HG03558 (cell line): ENCODE data around the gene GRB10.
"Not testable (repeated sequence)": the region's sequence is repeated elsewhere in the genome, so short reads cannot be mapped to it uniquely, and the experiment has no call there.

ENCODE experiments used
- ATAC-seq: cut with Tn5 transposase; IDR thresholded peaks from one replicate; pipeline ENCODE4 v1.9.1; 2021; ENCODE audit warnings: moderate number of reproducible peaks; ENCODE audit not compliant: unreplicated experiment; ENCODE audit errors: extremely low read depth

Gene GRB10

DNA sequence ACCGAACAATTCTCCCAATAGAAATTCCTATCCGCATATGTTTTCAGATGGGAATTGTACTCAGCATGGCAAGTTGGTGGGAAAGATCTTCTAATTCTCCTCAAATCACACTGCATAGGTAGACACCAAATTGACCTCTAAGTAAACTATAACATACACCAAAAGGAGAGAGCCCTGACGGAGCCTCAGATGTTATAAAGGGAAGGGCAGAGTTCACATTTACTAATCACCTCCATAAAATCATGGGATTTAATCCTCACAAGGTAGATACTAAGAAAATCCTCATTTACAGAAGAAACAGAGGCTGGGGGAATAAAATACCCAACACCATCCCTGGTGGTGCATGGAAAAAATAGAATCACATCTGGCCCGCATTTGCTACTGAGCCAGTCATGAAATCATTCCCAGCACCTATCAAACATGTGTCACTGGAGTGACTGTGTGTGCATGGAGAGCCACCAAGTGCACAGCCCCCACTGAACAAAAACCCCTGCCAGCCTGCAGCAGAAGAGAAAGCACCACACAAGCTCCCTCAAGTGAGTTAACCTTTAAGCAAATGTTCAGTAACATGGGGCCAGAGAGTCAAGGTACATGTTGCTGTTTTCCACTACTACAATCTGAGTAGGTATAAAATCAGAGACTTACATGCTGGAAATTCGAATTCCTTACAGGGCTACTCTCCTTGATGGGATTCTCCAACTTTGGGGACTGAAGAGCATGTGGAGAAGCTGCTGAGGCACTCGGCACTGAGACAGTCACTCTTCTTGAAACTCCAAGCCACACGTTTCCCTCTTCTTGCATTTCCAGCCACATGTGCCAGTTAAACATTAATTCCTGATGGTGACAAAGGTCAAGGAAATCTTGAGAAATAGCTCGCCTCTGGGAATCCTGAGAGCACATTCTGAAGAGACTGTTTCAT is 217.8 kb downstream of the GRB10 start, which contains the start of gene DDC:
Gene DDC (minus strand): TSS at position 766 of the 919 bp plus-strand sequence. CDS start 21,320 bp downstream, outside the sequence.
- ATAC-seq, result no peak

DNA sequence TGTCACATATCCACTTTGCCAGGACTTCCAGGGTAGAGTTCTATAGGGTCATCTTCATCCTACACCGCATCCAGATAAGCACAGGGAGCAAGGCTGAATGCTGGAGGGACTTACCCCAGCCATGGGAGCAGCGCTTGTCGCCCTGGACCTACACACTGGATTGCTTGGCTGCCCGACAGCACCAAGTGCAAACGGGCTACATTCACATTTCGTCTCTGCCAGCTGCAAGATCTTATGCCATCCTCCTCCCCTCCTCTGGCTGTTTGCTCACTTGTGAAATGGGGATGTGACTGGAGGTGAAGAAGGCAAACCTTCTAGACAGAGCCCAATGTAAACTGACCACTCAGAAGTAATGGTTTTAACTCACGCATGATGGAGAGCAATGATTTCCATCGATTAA is 218.5 kb downstream of the GRB10 start:
- no peak for ATAC-seq

DNA sequence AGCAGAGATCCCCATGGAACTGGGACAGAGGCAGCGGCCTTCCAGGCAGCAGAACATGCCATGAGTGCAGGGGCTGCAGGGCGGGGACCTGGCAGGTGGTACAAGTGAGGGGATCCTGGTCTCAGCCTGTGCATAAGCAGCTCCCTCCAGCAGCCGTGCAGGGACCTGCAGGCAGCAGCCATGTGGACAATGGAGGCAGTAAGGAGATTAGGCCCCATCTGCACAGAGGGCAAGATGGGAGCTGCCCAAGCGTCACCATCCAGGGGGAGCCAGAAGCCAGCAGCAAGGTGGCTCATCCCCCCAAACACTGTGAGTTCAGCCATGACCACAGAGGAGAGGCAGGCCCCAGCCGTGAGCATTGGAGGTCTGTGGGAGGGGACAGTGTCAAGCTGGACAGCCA is 220.6 kb downstream of the GRB10 start:
- no peak for ATAC-seq

DNA sequence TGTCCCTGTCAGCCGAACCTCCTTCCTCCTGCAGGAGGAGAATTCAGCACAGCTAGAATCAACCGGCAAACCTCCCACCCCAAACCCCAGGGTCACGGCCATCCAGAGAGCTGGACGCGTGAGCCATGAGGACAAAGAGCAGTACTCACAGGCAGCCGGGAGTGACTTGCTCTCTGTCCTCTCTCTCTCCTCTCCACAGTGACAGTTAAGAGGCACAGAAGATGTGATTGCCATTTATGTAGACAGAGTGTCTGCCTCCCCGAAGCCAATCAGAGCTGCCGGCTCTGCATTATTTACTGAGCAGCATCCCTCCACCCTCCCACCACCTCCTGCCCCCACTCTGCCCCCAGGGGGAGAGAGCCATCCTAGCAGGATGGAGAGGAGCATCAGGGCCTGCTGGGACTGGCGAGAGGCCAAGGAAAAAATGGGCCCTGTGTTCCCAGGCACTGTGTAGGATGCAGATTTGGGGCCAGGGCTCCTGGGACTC is 221.8 kb downstream of the GRB10 start:
- no peak for ATAC-seq

DNA sequence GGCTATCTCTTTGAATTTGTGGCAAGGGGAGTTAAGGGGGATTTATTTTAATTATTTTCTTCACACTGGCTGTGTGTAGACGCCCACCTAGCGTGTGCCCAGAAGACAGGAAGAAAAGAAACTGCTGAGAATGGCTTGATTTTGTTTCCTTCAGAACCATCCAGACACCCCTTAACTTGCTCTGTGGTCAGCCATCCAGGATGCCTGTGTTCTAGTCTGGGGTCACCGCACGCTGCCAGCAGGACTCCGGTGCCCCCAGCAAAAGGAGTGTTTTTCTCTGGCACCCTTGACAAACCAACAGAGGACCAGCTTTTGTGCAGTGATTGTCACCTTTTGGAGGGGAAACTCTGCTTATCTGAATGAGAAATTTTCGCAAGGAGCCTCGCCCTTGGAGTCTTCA is 222.8 kb downstream of the GRB10 start:
- ATAC-seq, result no peak

DNA sequence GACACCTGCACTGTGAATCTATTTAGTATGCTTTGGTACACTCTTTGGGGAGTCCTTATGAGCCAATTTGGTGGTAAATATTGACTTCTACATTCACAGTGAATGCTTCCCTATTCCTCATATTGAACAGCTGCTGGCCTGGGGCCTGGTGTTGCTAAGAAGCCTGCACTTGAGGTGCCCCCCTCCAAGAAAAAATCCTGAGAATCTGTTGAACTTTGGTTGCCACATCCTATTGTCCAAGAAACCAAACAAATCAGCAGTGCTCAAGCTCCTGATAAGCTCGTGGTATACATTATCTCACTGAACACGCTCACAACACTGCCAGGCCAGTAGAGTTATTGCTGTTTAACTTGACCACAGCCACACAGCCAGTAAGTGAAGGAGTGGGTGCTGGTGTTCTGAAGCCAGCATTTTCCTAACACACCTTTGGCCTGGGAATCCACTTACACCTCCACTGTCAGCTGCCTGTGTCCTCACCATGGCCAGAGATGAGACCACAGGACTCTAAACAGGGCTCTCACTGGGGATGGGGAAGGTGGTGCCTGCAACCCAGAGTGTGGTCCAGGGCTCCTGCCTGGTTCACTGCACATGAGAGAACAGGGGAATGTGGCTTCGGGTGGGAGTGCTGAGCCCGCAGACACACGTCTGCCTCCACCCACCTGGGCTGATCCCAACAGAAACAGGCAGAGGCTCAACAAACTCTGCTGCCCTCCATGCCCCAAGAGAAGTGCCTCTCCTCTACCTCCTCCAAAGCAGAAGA is 224.2 kb downstream of the GRB10 start:
- ATAC-seq, result no peak

DNA sequence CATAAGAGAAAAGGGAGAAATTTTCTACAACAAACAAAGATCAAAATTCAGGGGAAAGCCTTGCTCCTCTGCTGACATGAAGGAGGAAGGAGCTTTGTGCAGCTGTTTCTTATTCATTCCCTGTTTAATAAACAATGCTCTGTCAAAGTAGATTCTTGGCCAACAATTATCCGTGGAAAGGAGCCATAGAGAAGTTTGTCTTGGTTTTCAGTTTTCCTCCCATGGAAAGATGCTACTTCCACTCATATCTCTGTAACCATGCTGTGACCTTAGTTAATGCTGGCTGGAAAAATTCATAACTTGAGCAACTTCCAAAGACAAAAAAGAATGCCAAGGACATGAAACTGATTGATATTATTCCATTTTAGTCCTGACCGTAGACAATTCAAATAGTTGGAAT is 225.6 kb downstream of the GRB10 start:
- ATAC-seq, result no peak

DNA sequence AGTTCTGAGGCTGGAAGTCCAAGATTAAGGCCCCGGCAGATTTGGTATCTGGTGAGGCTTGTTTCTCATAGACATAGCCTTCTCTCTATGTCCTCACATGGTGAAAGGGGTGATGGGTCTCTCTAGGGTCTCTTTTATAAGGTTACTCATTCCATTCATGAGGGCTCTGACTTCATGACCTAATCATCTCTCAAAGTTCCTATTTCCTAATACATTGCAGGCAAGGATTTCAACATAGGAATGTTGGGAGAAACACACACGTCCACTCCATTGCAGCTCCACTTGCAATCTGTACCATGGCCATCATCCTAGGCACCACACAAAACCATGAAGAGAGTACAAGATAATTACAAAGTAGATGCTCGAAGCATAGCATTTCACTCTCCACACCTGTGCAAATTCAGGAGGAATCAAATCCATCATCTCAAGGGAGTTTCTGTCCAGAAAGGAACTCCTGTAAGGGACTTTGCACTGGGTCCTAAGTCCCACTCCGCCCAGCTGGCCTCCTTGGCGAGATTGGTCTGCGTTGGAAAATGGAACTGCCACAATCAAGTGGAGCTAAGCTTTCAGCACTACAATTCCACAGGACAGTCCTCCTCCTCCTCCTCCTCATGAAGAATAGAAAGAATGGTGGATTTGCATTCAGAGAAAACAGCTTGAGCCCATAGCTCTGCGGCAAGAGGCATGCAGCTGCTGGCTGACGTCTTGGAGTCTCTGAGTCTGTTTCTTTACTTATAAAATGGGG is 226.3 kb downstream of the GRB10 start:
- ATAC-seq, result no peak

DNA sequence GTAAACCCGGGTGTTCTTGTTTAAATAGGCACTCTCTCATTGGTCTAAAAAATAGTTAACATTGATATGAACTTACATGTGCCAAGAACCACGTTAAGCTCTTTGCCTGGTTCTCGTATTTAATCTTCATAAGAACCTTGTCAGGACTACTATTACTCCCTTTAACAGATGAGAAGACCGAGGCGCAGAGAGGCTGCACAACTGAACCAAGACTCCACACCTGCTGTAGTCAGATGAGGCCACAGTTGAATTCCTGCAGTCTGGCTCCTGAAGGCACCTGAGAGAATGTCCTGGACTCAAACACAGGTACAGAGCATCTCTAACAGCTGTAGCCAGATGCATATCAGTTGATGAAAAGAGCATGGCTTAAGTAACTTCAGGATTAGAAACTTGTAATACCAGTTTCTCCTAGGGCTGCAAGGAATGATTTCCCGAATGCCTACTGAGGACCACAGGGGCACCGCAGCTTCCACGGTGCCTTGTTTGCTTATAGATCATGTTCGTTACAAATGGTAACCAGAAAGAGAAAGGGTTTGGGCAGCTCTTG is 227.0 kb downstream of the GRB10 start:
- no peak for ATAC-seq

DNA sequence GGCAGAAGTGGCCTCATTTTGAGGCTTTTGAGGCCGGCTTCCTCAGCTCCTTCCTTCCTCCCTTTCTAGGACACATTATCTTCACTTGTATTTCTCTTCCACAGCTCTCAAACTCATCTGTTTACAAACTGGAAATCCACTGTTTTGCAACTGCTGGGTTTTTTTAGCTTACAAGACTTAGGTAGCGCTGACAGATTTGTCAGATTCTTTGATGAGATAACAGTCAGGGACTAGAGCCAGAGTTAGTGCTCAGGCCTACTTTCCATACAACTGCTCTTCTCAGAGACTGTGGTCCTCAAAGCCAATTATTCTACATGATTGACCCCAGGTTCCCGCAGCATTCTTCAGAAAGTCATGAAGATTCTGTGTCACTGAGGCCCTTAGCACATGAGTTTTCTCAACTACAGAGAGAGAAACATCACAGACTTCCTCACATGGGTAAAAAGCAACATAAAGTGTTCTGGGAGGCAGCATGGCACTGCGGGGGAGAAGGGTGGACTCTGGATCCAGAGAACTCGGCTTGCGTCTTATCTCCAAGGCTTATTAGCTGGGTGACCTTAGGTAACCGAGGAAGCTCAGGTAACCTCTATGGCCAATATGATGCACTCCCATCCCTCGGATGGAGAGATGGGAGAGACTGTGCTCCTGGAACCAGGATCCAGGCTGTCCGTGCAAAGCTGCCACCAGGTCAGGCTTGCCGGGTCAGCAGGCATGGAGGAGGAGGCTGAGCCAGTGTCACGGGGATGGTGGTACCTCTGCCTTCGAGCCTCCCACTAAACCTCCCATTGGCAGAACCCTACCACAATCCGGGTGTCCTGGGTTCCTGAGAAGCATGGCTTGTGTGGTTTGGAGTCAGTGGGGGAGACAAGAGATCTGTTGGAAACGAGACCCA is 228.0 kb downstream of the GRB10 start:
- no peak for ATAC-seq

DNA sequence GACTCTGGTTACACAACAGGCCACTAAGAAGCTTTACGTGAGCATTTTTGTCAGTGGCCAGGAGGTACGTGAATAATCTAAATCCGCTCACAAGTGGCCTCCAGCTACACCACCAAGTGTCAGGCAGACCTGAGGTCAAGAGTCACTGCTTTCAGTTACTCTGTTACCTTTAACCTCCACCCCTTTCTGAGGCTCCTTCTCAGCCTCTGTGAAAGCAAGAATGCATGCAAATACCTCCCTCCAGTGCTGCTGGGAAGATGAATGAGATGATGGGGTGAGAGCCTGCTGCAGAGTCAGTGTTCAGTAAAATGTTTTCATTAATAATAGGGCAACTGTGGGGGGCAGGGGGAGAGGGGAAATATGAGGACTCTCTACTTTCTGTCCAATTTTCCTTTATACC is 228.7 kb downstream of the GRB10 start:
- ATAC-seq, result no peak

DNA sequence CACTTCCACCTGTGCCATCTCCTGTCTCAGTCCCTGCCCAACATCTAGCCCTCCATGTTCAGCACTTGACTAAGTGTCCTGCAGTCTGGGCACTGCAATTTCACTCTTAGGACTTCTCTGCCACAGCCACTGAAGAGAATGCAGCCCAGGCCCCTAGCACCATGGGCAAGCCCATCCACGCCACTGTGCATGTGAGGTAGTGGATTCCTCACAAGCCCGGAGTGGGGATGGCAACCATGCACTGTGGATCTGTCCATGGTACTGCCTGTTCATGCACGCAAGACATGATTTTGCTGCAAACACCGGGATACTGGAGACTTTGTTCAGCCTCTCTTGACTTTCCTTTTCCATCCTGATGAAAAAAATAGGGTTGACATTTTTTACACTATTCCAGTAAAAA is 229.8 kb downstream of the GRB10 start:
- ATAC-seq, result no peak

DNA sequence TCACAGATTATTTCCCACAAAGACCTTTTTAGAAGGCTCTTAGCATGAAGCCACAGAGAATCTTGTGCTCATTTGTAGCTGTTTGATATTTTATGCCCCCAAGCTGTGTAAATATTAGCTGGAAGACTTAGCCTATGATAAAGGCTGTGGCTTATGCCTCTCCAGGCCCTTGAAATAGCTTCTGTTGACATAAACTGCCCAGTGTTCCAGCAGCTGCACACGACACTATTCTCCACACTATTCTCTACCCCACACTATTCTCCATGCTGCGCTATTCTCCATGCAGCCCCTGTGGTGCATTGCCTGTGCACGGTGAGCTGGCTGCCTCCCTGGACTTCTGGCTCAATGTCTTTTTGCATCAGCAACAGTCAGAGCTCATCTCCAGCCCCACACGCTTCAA is 230.6 kb downstream of the GRB10 start:
- ATAC-seq, result no peak

DNA sequence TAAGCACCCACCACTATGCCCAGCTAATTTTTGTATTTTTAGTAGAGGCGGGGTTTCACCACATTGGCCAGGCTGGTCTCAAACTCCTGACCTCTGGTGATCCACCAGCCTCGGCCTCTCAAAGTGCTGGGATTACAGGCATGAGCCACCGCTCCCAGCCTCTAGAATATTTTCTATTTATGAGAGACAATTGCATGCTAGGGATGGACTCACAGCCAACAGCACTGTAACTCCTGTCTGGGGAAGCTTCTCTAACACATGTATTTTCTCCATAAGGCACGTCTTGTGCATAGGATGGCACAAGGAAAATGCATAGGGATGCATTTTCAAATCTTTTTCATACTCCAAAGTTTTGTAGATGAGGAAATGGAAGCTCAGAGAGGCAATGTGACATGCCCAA is 237.1 kb downstream of the GRB10 start:
- not testable (repeated sequence) for ATAC-seq

DNA sequence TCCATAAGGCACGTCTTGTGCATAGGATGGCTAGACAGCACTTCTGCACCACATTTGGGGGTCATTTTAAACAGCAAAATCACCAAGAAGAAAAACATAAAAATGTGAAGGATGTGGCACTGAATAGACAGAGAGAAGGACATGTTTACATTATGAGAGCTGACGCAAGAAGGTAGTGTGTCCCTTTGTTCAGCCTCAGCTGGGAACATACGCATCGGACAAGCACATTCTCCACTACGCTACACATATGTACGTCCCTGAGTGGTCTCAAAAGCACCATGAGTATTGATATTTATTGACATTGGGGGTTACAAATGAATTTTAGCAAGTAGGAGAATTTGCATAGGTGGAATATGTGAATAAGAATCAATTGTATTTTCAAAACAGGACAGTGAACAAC is 237.7 kb downstream of the GRB10 start:
- no peak for ATAC-seq

DNA sequence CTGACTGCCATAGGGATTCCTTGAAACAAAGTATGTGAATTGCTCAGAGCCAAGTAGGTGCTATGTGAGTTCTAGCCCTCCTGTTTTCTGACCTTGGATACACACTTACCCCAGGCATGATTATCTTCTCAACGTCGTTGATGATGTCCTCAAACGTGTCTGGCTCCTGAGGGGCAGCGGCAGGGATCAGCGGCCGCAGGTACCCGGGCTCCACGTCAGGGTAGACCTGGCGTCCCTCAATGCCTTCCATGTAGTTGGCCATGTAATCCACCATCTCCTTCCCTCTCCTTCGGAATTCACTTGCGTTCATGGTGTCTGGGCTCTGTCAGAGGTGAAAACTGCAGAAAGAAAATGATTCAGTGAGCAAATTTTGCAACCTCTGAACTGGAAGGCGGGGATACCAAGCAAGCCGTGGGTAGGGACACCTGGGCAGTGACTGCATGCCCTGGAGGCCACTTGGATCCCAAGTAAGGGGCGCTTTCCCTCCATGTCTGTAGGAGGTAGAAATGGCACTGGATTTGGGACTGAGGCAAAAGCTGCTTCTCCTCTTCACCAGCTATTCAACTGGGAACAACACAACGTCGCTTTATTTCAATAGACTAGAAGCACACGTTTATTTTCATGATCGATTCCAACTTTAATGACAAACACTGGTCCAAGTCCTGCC is 238.8 kb downstream of the GRB10 start:
- ATAC-seq, result no peak

DNA sequence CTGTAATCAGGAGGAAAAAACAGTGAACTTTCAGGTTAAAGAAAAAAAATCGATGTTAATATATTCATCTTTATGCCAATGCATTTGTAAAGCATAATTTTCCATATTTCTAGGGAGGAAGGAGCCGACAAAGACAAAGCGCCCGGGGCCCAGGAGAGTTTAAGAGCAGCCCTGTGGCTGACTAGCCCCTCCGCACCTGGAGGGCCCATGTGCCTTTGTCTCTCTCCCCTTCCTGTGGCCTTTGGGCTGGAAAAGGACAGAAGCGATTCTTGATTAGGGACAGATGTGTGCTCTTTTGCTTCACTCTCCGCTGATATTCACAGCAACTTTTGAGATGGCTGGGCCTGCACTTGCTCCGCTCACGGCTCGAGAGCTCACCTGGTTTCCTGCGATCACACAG is 240.6 kb downstream of the GRB10 start:
- ATAC-seq, result no peak

DNA sequence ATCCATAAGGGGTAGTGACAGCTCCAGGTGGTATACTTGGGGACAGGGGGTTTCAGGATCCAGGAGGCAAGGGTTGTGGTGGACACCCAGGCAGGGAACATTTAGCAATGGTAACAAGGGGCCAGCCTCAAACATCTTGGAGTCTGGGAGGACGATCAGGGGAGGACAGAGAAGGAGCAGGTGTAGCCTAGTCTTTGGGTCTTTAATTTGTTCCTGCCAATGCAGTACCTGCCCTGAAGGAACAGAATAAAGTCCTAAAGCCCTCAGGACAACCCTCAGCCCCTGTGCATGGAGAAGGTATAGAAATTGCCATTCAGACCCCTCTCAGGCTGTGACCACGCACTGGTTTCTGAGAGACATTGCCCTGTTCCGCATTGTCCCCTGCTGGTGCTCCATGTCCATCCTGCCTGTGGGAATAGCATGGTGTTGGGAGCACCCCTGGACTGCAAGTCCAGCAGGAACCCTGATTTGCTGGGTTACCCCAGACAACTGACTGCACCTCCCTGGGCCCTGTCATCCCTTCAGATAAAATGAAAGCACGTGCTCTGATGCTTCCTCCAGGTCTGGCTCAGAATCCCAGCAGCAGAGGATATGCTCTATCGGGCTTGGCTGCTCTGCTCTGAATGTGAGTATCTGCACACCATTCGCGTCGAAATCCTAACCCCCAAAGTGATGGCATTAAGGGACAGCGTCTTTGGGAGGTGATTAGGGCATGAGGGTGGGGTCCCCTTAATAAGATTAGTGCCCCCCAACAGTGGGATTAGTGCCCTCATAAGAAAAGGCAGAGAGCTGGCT is 241.7 kb downstream of the GRB10 start:
- ATAC-seq, result no peak
